Activated T-helper 2 cell treated with anti-CD3 and anti-CD28 coated beads, Interferon-gamma antibody, Interleukin-2, Interleukin-4, amounts not matched to agents 10 μg/mL and 5 μg/mL and 100 μg/mL, durations not matched to agents 14 hours and 24 hours and 36 hours (primary cell): ENCODE measurements around the gene GEMIN4. TPM values are rescaled to one million over a fixed set of nuclear protein-coding genes. Genes with fewer than 3 reads are reported as not detected.
"Not testable (repeated sequence)": the region's sequence is repeated elsewhere in the genome, so short reads cannot be mapped to it uniquely, and the experiment has no call there.

Experiments used
- DNase-seq: peaks from one replicate; pipeline ENCODE4 v3.0.0; 2021; ENCODE audit warnings: low spot score
- H3K27ac Mint-ChIP-seq: one replicate; pipeline ENCODE4 v1.8.0; 2021; ENCODE audit warnings: mixed read lengths
- H3K27me3 Mint-ChIP-seq: one replicate; pipeline ENCODE4 v1.8.0; 2021; ENCODE audit warnings: low read depth, mixed read lengths
- H3K36me3 Mint-ChIP-seq: one replicate; pipeline ENCODE4 v1.8.0; 2021; ENCODE audit warnings: low read depth, mixed read lengths
- H3K4me1 Mint-ChIP-seq: one replicate; pipeline ENCODE4 v1.8.0; 2021; ENCODE audit warnings: low read depth, mixed read lengths
- H3K4me3 Mint-ChIP-seq: one replicate; pipeline ENCODE4 v1.8.0; 2021; ENCODE audit warnings: low read depth, mild to moderate bottlenecking, moderate library complexity, mixed read lengths
- H3K9me3 Mint-ChIP-seq: one replicate; pipeline ENCODE4 v1.8.0; 2021; ENCODE audit warnings: mixed read lengths
- intact Hi-C: fragments of 100-400 bp; cut with micrococcal nuclease; formaldehyde crosslinking; loops from one replicate; pipeline ENCODE4 v1.15.1; 2023
- total RNA-seq: library from RNA; stranded (reverse); gene quantifications from 2 replicates; pipeline ENCODE4 v1.2.3, GENCODE V29; 2022

Gene GEMIN4
- total RNA-seq, 1 donor from 2014 or later = 64.2 TPM

- intact Hi-C loops, DNase-seq, H3K4me3 Mint-ChIP-seq, H3K27ac Mint-ChIP-seq, H3K9me3 Mint-ChIP-seq, H3K4me1 Mint-ChIP-seq, H3K27me3 Mint-ChIP-seq: not testable (repeated sequence)
- peaks cover 49% of the 10 kb centered on the region for H3K36me3 Mint-ChIP-seq
These were observed 38.1 kb upstream of the GEMIN4 start for GRCh38 chr17:789931-790873.

DNA sequence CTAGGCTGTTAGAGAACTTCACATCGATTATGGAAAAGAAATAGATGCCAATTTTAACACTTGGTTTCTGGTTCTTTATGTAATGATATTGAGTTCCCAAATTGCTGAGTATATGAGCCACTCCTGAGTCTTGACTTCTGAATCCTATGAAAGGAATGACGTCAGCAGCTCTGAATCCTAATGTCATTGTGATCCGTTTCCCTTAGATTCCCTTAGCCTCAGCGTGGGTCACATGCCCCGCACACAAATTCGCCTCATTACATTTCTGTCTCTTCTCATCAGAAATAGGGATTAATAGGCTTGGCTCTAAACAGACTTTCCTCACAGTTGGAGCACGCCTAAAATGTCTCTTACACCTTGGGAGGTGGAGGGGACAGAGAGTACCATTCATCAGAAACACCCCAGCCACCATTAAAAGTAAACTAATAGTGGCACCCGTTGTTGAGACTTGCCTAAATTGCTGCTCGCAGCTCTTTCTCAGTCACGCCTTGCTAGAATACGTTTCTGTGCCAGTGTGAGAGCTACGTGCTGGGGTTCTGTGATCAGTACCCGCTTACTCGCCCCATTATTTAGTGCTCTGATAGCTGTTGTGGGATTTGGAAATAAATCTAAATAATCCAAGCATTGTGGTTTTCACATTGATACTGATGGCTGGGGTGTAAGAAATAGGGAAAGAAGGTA, 37.2 kb upstream of the GEMIN4 start:
- Mint-ChIP-seq H3K27ac (no peak overlapping the region), H3K4me1 (peaks cover 7% of the 10 kb centered on the region), H3K9me3 (no peaks in the 10 kb centered on the region), H3K27me3 (no peaks in the 10 kb centered on the region), H3K4me3 (no peak overlapping the region), H3K36me3 (peaks cover 54% of the 10 kb centered on the region)
- intact Hi-C loops = no loop called here
- DNase-seq = no peak

DNA sequence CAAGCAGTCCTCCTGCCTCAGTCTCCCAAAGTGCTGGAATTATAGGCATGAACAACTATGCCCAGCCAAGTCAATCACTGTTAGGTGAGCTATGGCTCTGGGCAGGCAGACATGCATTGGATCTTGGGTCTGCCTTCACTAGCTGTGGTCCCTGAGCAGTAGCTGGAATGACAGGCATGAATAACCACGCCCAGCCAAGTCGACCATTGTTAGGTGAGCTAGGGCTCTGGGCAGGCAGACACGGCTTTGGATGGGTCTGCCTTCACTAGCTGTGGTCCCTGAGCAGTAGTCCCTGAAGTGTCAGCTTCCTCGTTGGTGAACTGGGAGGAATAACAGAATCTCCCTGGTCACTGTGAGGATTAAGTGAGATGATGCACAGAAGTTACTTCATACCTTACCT, 36.5 kb upstream of the GEMIN4 start:
- Mint-ChIP-seq H3K4me3 (no peak overlapping the region), H3K27ac (no peak overlapping the region), H3K27me3 (no peaks in the 10 kb centered on the region), H3K9me3 (no peaks in the 10 kb centered on the region), H3K36me3 (peaks cover 58% of the 10 kb centered on the region), H3K4me1 (peaks cover 14% of the 10 kb centered on the region)
- intact Hi-C loops = no loop called here
- DNase-seq = no peak

GRCh38 chr17:787641-788221, 35.7 kb upstream of the GEMIN4 start:
- Mint-ChIP-seq H3K27ac (no peak overlapping the region), H3K4me3 (no peak overlapping the region), H3K9me3 (no peaks in the 10 kb centered on the region), H3K27me3 (no peaks in the 10 kb centered on the region), H3K4me1 (peaks cover 18% of the 10 kb centered on the region), H3K36me3 (peaks cover 61% of the 10 kb centered on the region)
- intact Hi-C loops = no loop called here
- DNase-seq = no peak

DNA sequence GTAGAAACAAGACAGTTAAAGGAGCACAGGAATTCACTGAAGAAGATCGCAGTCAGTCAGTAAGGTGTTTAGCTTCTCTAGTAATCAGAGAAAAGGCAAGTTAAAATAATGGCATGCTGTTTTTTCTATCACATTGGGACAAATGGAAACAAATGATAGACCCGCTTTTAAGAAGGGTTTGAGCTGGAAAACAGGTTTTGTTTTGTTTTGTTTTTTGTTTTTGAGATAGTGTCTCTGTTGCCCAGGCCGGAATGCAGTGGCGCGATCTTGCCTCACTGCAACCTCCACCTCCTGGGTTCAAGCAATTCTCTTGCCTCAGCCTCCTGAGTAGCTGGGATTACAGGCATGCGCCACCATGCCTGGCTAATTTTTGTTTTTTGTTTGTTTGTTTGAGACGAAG, 33.8 kb upstream of the GEMIN4 start:
- H3K27ac Mint-ChIP-seq, H3K27me3 Mint-ChIP-seq, DNase-seq, H3K9me3 Mint-ChIP-seq, H3K4me3 Mint-ChIP-seq, intact Hi-C loops: not testable (repeated sequence)
- Mint-ChIP-seq H3K36me3 (peaks cover 46% of the 10 kb centered on the region), H3K4me1 (peaks cover 24% of the 10 kb centered on the region)

- peaks cover 37% of the 10 kb centered on the region for H3K36me3 Mint-ChIP-seq
- DNase-seq = no peak
- peaks cover 27% of the 10 kb centered on the region for H3K4me1 Mint-ChIP-seq
- H3K9me3 Mint-ChIP-seq = no peaks in the 10 kb centered on the region
- H3K27me3 Mint-ChIP-seq = no peaks in the 10 kb centered on the region
- H3K4me3 Mint-ChIP-seq = peak overlapping the region; percentile 95
- intact Hi-C loops = no loop called here
- peak overlapping the region; percentile 15 for H3K27ac Mint-ChIP-seq
These were observed 32.1 kb upstream of the GEMIN4 start for GRCh38 chr17:784143-784542.

- peak within 1 kb of the TSS; percentile 95 for H3K4me3 Mint-ChIP-seq
- peaks cover 44% of the 10 kb centered on the region for H3K36me3 Mint-ChIP-seq
- intact Hi-C loops = loop anchor here (1.0 to 2.0 kb wide), 2 partner anchors 31 to 214 kb away; no protein-coding TSS in a partner anchor
- peak; percentile 92 for DNase-seq
- peak within 1 kb of the TSS; percentile 92 for H3K27ac Mint-ChIP-seq
- peaks cover 27% of the 10 kb centered on the region for H3K4me1 Mint-ChIP-seq
- H3K9me3 Mint-ChIP-seq = no peaks in the 10 kb centered on the region
- H3K27me3 Mint-ChIP-seq = no peaks in the 10 kb centered on the region
These were observed 30.0 kb upstream of the GEMIN4 start, which contains the start of the genes GLOD4 and MRM3 for GRCh38 chr17:781805-782731. TSS of gene GLOD4 (minus strand) at chr17:782280. CDS start at chr17:782255, 25 bp downstream. TSS of gene MRM3 (plus strand) at chr17:782353. CDS start at chr17:782379, 26 bp downstream.

GRCh38 chr17:778096-778495, 26.0 kb upstream of the GEMIN4 start:
- H3K9me3 Mint-ChIP-seq = no peaks in the 10 kb centered on the region
- H3K27me3 Mint-ChIP-seq = no peaks in the 10 kb centered on the region
- no peak overlapping the region for H3K27ac Mint-ChIP-seq
- peaks cover 26% of the 10 kb centered on the region for H3K4me1 Mint-ChIP-seq
- peaks cover 62% of the 10 kb centered on the region for H3K36me3 Mint-ChIP-seq
- no peak for DNase-seq
- intact Hi-C loops = no loop called here
- H3K4me3 Mint-ChIP-seq = no peak overlapping the region

- Mint-ChIP-seq H3K4me3 (peak overlapping the region; percentile 41), H3K27ac (peak overlapping the region; percentile 89)
- DNase-seq = no peak
These were observed 22.2 kb upstream of the GEMIN4 start for GRCh38 chr17:774313-774584.

DNA sequence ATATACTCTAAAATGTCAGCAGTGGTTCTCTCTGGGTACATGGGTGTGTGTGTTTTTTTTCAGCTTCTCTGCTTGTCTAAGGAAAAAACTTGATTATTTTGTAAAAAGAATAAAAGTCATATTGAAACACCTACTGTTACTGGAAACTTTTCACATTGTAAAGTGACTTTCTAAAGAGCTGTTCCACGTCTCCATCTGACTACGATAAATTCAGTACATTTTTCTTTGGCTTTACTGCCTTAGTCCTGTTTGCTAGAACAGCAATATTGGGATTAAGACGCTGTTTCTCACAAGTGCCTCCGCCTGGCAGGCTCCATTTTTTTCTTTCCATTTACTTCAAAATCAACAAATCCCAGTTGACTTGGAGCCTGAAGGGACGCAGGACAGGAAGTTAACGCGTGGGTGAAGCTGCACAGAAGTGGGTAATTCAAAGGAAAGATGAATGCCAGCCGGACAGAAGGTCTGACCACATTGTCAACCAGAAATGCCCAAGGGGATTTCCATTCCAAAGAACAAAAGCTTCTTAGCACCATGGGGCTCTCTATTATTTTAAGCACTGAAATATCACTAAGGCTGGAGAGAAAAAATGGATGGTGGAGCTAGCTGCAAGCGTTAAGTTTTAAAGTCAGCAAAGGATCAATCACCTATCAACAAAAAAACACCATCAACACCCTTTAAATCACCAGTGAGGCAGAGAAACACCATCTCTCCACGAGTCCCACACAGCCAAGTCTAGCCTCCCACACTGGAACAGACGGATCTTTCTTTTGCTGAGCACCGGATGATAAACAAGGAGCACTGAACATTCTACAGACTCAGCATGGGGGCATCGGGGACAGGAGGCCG, 21.6 kb upstream of the GEMIN4 start:
- Mint-ChIP-seq H3K9me3 (no peaks in the 10 kb centered on the region), H3K36me3 (peaks cover 87% of the 10 kb centered on the region), H3K27ac (peak overlapping the region; percentile 89), H3K4me3 (peak overlapping the region; percentile 41), H3K4me1 (peaks cover 19% of the 10 kb centered on the region), H3K27me3 (no peaks in the 10 kb centered on the region)
- intact Hi-C loops = no loop called here
- no peak for DNase-seq

More at GRCh38 chr17:774313-774584, 22.2 kb upstream of the GEMIN4 start:
- intact Hi-C loops = no loop called here
- H3K36me3 Mint-ChIP-seq = peaks cover 85% of the 10 kb centered on the region
- no peaks in the 10 kb centered on the region for H3K9me3 Mint-ChIP-seq
- peaks cover 19% of the 10 kb centered on the region for H3K4me1 Mint-ChIP-seq
- no peaks in the 10 kb centered on the region for H3K27me3 Mint-ChIP-seq

DNA sequence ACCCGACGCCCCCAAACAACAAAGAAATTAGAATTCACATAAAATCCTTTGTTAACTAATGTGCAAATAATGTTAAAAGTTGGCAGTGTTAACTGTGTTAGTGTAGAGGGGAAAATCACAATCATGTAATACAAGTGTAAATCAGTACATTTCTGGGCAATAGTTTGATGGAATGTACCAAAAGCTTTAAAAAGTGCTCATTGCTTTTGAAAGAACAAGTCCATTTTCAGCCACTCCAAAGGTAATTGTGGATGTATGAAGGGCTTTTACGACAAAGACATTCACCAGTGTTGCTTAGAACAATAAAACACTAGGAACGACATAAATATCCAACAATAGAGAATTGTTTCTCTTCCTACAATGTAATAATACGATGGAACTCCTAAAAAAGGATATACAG, 21.0 kb upstream of the GEMIN4 start:
- no peak overlapping the region for H3K4me3 Mint-ChIP-seq
- peak overlapping the region; percentile 70 for H3K27ac Mint-ChIP-seq
- intact Hi-C loops = no loop called here
- peaks cover 19% of the 10 kb centered on the region for H3K4me1 Mint-ChIP-seq
- H3K27me3 Mint-ChIP-seq = no peaks in the 10 kb centered on the region
- peaks cover 84% of the 10 kb centered on the region for H3K36me3 Mint-ChIP-seq
- no peaks in the 10 kb centered on the region for H3K9me3 Mint-ChIP-seq
- DNase-seq = no peak
